Measurements from ENCODE around the gene C16orf92. TPM values are rescaled to one million over a fixed set of nuclear protein-coding genes. Genes with fewer than 3 reads are reported as not detected.

Gene C16orf92
- total RNA-seq, 1 donor from 2014 or later, result not detected

DNA sequence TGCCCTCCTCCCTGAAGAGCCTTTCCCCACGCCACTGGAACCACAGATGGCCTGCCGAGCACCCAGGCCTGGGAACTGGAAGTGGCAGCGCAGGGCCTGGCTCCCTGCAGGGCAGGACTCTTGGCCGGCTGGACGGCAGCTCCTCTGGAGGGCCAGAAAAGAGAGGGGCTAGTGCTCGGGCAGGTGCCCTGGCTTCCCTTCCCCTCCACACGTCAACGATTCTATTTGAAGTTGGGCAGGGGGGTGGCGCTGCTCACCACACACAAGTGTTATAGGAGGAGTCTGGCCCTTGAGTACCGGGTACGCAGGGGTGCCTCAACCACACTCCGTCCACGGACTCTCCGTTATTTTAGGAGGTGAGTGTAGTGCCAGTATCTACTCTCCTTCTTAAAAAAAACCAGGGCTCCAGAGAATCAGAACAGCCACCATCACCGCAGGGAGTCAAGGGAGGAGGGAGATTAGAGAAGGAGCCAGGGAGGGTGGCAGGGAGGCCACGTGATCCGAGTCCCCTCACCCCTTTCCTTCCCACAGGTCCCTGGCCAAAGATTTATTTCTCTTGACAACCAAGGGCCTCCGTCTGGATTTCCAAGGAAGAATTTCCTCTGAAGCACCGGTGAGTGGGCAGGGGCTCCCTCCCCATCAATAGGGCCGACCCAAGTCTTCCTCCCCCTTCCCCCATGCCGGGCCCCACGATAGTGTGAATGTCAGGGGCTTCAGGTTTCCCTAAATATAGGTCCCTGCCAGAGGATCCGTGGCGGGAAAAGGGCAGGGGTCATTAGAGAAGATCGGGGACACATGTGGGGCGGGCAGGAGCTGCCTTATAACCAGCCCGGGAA is 41.1 kb downstream of the C16orf92 start:
- TF ChIP-seq CTCF (IDR thresholded peaks at IDR 0.05; ENCODE audit: insufficient read depth, low read length, poor library complexity, severe bottlenecking), result peak; percentile 32
- Histone ChIP-seq H3K4me3 (ENCODE audit: low read depth, low read length) (peak overlapping the region; percentile 51), H3K27me3 (ENCODE audit: control insufficient read depth, insufficient read depth, low read length) (no peaks in the 10 kb centered on the region), H3K36me3 (ENCODE audit: control insufficient read depth, insufficient read depth, low read length) (no peaks in the 10 kb centered on the region)
- DNase-seq (ENCODE audit: low read depth), result no peak

- no peak for DNase-seq (ENCODE audit: low read depth)
- Histone ChIP-seq H3K36me3 (ENCODE audit: control insufficient read depth, insufficient read depth, low read length) (peaks cover 1% of the 10 kb centered on the region), H3K27me3 (ENCODE audit: control insufficient read depth, insufficient read depth, low read length) (no peaks in the 10 kb centered on the region), H3K4me3 (ENCODE audit: low read depth, low read length) (peak overlapping the region; percentile 51)
- no peak for TF ChIP-seq CTCF (IDR thresholded peaks at IDR 0.05; ENCODE audit: insufficient read depth, low read length, poor library complexity, severe bottlenecking)
Measured at GRCh38 chr16:30064729-30065101, 41.7 kb downstream of the C16orf92 start.

GRCh38 chr16:30065102-30065942 is 42.3 kb downstream of the C16orf92 start, which contains the start of gene ALDOA:
Gene ALDOA (plus strand): TSS chr16:30065760. CDS start chr16:30066898, 1,138 bp downstream.
- no peaks in the 10 kb centered on the region for H3K27me3 ChIP-seq (ENCODE audit: control insufficient read depth, insufficient read depth, low read length)
- H3K4me3 ChIP-seq (ENCODE audit: low read depth, low read length), result peak within 1 kb of the TSS; percentile 90
- no peak for TF ChIP-seq CTCF (IDR thresholded peaks at IDR 0.05; ENCODE audit: insufficient read depth, low read length, poor library complexity, severe bottlenecking)
- peak; percentile 89 for DNase-seq (ENCODE audit: low read depth)
- H3K36me3 ChIP-seq (ENCODE audit: control insufficient read depth, insufficient read depth, low read length), result peaks cover 1% of the 10 kb centered on the region

GRCh38 chr16:30065943-30066760 is 43.2 kb downstream of the C16orf92 start:
- DNase-seq (ENCODE audit: low read depth), result no peak
- Histone ChIP-seq H3K4me3 (ENCODE audit: low read depth, low read length) (peak overlapping the region; percentile 90), H3K36me3 (ENCODE audit: control insufficient read depth, insufficient read depth, low read length) (peaks cover 1% of the 10 kb centered on the region), H3K27me3 (ENCODE audit: control insufficient read depth, insufficient read depth, low read length) (no peaks in the 10 kb centered on the region)
- TF ChIP-seq CTCF (IDR thresholded peaks at IDR 0.05; ENCODE audit: insufficient read depth, low read length, poor library complexity, severe bottlenecking), result no peak

DNA sequence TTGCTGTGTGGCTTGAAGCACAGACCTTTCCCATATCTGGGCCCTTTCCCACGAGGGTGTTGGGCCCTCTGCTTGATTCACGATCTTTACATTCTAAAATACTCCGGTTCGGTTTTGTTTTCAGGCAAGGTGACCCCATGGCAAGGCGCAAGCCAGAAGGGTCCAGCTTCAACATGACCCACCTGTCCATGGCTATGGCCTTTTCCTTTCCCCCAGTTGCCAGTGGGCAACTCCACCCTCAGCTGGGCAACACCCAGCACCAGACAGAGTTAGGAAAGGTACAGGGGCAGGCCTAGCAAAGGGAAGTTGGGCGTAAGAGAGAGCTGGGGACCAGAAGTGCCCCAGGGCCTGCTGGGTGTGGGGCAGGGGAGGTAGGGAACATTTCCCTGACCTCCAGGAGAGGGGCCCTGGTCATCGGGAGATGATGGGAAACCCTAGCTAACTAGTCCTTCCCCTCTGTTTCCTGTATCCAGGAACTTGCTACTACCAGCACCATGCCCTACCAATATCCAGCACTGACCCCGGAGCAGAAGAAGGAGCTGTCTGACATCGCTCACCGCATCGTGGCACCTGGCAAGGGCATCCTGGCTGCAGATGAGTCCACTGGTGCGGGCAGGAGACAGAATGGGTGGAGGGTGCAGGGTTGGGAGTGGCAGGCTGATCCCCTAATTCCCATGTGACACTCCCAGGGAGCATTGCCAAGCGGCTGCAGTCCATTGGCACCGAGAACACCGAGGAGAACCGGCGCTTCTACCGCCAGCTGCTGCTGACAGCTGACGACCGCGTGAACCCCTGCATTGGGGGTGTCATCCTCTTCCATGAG is 44.0 kb downstream of the C16orf92 start:
- no peak for DNase-seq (ENCODE audit: low read depth)
- no peak for TF ChIP-seq CTCF (IDR thresholded peaks at IDR 0.05; ENCODE audit: insufficient read depth, low read length, poor library complexity, severe bottlenecking)
- H3K36me3 ChIP-seq (ENCODE audit: control insufficient read depth, insufficient read depth, low read length), result peaks cover 1% of the 10 kb centered on the region
- no peaks in the 10 kb centered on the region for H3K27me3 ChIP-seq (ENCODE audit: control insufficient read depth, insufficient read depth, low read length)
- H3K4me3 ChIP-seq (ENCODE audit: low read depth, low read length), result peak overlapping the region; percentile 90
